Right atrium auricular region (tissue), 2 donors: ENCODE measurements around the gene FBRSL1. TPM values are rescaled to one million over a fixed set of nuclear protein-coding genes. Genes with fewer than 3 reads are reported as not detected.

ENCODE experiments used
- DNase-seq: peaks from one replicate; pipeline ENCODE4 v3.0.0-alpha.2; 2019; ENCODE audit warnings: low spot score
- H3K27ac ChIP-seq, 2 donors: fragments of 200-600 bp; sonication (generic); 1 replicate in 1 of 2; 2 replicates in 1 of 2; pipeline ENCODE4 v1.5.1; 2016 to 2019
- H3K27me3 ChIP-seq, 2 donors: fragments of 200-600 bp; sonication (generic); one replicate each; pipeline versions ENCODE4 v1.5.1 to v1.6.0; 2017 to 2019
- H3K36me3 ChIP-seq: fragments of 200-600 bp; sonication (generic); one replicate; pipeline ENCODE4 v1.5.1; 2016
- H3K4me1 ChIP-seq, 2 donors: fragments of 200-600 bp; sonication (generic); one replicate each; pipeline versions ENCODE4 v1.5.1 to v1.6.0; 2017 to 2019
- H3K4me3 ChIP-seq, 2 donors: fragments of 200-600 bp; sonication (generic); 1 replicate in 1 of 2; 2 replicates in 1 of 2; pipeline ENCODE4 v1.5.1; 2017 to 2019; ENCODE audit warnings: mild to moderate bottlenecking in 1 of 2, moderate library complexity in 1 of 2
- H3K9me3 ChIP-seq, 2 donors: fragments of 200-600 bp; sonication (generic); one replicate each; pipeline ENCODE4 v1.5.1; 2019
- CTCF ChIP-seq, 2 donors: fragments of 200-600 bp; sonication (generic); IDR thresholded peaks; one replicate each; pipeline ENCODE4 v1.5.1; 2019; ENCODE audit warnings: antibody characterized with exemption in 2 of 2
- total RNA-seq, 2 donors: library from RNA; depleted of rRNA; stranded (reverse); fragments of >200 nt; gene quantifications; one replicate each; pipeline ENCODE4 v1.1.0, GENCODE V29; 2016

The FBRSL1 gene
- total RNA-seq, 2 donors from 2014 or later = 19.3 to 20.4 TPM

- Histone ChIP-seq H3K36me3 (peaks cover 16% of the 10 kb centered on the region), H3K27me3 (no peaks in the 10 kb centered on the region), H3K27ac (no peak overlapping the region), H3K9me3 (no peaks in the 10 kb centered on the region), H3K4me1 (no peaks in the 10 kb centered on the region), H3K4me3 (no peak overlapping the region)
- no peak for TF ChIP-seq CTCF (IDR thresholded peaks at IDR 0.05)
- DNase-seq = no peak
Observed at GRCh38 chr12:132545164-132545953, 55.4 kb downstream of the FBRSL1 start.

- no peaks in the 10 kb centered on the region for H3K27me3 ChIP-seq
- H3K36me3 ChIP-seq = peaks cover 16% of the 10 kb centered on the region
Observed at GRCh38 chr12:132545955-132546354, 56.0 kb downstream of the FBRSL1 start.

GRCh38 chr12:132546647-132547046, 56.7 kb downstream of the FBRSL1 start:
- Histone ChIP-seq H3K9me3 (no peaks in the 10 kb centered on the region), H3K4me3 (no peak overlapping the region), H3K4me1 (no peaks in the 10 kb centered on the region), H3K27me3 (no peaks in the 10 kb centered on the region), H3K36me3 (peaks cover 16% of the 10 kb centered on the region), H3K27ac (no peak overlapping the region)
- no peak for TF ChIP-seq CTCF (IDR thresholded peaks at IDR 0.05)
- no peak for DNase-seq

More at GRCh38 chr12:132545955-132546354, 56.0 kb downstream of the FBRSL1 start:
- H3K4me1 ChIP-seq = no peaks in the 10 kb centered on the region
- H3K9me3 ChIP-seq = no peaks in the 10 kb centered on the region
- no peak overlapping the region for H3K4me3 ChIP-seq
- H3K27ac ChIP-seq = no peak overlapping the region
- no peak for DNase-seq
- no peak for TF ChIP-seq CTCF (IDR thresholded peaks at IDR 0.05)

- Histone ChIP-seq H3K36me3 (peaks cover 16% of the 10 kb centered on the region), H3K27ac (no peak overlapping the region), H3K9me3 (no peaks in the 10 kb centered on the region), H3K4me1 (no peaks in the 10 kb centered on the region), H3K4me3 (no peak overlapping the region), H3K27me3 (no peaks in the 10 kb centered on the region)
- no peak for TF ChIP-seq CTCF (IDR thresholded peaks at IDR 0.05)
- no peak for DNase-seq
Observed at GRCh38 chr12:132547205-132547740, 57.3 kb downstream of the FBRSL1 start.

- Histone ChIP-seq H3K4me3 (no peak overlapping the region), H3K9me3 (no peaks in the 10 kb centered on the region), H3K36me3 (peaks cover 16% of the 10 kb centered on the region), H3K27me3 (no peaks in the 10 kb centered on the region), H3K4me1 (no peaks in the 10 kb centered on the region), H3K27ac (no peak overlapping the region)
- TF ChIP-seq CTCF (IDR thresholded peaks at IDR 0.05) = no peak
- no peak for DNase-seq
Observed at GRCh38 chr12:132548430-132549058, 58.6 kb downstream of the FBRSL1 start.
